Measurements from ENCODE around the gene IQGAP2.
"Not testable (repeated sequence)": the region's sequence is repeated elsewhere in the genome, so short reads cannot be mapped to it uniquely, and the experiment has no call there.

IQGAP2 gene

DNA sequence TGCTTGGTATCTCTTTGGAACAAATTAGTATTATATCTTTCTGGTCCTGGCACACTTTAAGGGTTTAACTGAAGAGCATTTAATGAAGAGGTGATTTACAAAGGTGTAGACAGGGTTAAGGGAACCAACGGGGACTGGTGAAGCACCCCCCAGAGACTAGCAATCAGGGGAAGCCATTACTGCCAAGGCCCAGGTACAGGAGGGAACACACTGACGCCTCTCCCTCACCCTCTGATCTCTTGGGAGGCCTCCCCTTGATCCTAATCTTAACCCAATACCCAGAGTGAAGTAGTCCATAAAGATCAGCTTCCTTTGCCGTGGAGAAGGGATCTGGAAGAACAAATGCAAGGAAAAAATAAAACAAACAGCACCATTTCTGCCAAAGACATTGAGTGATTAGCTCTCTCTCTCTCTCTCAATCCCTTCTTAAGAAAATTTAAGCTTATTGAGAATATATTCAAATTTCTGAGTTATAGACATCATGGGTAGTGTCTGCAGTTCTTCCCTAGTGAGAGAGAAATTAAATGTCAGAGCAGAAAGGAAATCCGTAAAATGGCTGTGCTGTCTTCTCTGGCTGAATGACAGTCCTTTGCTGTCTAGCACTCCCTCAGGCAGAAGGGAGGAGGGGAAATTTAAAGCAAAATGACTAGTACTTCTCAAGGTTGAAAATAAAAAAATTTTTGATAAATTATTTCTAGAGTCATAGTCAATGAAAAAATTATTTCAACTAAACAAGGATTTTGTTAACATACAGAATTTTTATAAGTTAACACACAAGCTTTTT is 332.9 kb downstream of the IQGAP2 start:
- no peak for DNase-seq
- intact Hi-C loops (cut with DNase I): no loop called here

DNA sequence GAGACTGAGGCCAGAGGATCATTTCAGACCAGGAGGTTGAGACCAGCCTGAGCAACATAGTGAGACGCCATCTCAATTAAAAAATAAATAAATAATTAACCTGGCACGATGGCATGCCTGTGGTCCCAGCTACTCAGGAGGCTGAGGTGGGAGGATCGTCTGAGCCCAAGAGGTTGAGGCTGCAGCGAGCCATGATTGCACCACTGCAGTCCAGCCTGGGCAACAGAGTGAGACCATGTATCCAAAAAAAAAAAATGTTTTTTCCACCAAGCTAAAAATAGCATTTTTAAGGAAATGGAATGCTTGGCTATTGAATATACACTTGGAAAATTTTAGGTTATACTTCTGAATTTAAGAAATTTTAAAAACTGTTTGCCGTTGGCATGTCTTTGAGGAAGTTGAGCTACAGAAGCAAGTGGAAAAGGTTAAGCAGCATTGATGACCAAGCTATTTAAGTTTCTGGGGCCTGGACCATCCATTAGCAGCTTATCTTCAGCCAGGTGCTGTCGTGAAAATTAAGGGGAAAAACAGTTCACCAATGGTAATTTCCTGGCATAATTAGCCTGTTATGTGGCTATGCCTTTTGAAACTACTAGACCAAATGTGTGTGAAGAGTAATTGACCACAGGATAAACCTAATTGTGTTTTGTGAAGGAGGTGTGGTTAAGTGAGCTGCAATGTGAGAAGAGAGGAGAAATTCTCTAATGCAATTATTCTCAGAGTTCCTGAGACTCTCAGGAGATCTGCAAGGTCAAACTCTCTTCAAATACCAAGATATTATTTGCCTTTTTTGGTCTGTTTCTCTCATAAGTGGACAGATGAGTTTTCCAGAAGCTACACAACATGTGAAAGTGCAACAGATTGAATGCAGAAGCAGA is 333.8 kb downstream of the IQGAP2 start:
- intact Hi-C loops (cut with DNase I): no loop called here
- no peak for DNase-seq

DNA sequence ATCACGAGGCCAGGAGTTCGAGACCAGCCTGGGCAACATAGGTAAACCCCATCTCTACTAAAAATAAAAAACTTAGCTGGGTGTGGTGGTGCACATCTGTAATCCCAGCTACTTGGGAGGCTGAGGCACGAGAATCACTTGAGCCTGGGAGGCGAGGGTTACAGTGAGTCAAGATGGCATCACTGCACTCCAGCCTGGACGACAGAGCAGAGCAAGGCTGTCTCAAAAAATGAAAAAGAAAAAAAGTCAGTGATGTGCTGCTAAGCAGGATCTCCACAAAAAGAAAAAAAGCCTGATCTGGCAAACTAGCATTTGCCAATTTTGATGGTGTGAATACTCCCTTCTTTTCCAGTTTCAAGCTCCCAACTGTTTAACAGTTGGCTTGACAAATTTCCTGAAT is 334.8 kb downstream of the IQGAP2 start:
- no peak for DNase-seq
- intact Hi-C loops (cut with DNase I): no loop called here

DNA sequence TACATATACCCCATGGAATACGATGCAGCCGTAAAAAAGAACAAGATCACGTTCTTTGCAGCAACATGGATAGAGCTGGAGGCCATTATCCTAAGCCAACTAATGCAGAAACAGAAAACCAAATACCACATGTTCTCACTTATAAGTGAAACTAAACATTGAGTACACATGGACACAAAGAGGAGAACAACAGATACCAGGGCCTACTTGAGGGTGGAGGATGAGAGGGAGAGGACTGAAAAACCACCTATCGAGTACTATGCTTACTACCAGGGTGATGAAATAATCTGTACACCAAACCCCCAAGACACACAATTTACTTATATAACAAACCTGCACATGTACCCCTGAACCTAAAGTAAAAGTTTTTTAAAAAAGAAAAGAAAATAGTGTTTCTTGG is 338.4 kb downstream of the IQGAP2 start:
- DNase-seq; intact Hi-C loops (cut with DNase I): not testable (repeated sequence)

DNA sequence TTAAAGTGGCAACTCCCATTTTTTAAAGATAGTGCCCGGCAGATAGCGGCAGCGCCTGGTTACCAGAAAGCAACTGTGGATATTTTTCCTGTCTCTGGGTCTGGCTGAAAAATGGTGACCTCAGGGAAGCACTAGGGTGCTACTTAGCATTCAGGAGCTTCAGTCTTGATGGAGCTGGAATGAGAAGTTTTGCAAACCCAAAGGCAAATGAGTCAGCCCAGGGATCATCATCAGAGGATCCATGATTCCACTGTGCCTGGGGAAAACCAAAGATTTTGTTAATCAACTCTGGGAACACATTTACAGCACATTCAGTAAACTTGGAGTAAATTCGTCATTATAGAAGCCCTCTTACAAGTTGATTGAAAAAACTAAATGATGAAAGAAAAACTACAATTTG is 339.5 kb downstream of the IQGAP2 start:
- intact Hi-C loops (cut with DNase I): no loop called here
- no peak for DNase-seq

DNA sequence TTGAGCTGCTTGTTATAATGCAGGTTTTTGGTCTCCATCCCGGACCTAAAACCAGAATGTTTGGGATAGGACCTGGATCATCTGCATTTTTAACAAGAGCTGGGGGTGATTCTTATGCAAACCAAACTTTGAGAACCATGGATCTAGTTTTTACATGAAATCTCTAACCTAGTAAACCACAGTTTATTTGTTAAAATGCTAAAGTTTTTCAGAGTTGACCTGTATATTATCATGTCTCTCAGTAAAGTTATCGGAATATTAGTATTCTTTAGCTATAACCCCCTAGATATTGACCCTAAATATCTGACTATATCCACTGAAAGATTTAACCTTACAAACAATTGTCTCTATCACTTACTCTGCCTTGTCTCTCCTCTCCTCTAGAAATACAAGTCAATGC is 341.5 kb downstream of the IQGAP2 start:
- no peak for DNase-seq
- intact Hi-C loops (cut with DNase I): no loop called here

DNA sequence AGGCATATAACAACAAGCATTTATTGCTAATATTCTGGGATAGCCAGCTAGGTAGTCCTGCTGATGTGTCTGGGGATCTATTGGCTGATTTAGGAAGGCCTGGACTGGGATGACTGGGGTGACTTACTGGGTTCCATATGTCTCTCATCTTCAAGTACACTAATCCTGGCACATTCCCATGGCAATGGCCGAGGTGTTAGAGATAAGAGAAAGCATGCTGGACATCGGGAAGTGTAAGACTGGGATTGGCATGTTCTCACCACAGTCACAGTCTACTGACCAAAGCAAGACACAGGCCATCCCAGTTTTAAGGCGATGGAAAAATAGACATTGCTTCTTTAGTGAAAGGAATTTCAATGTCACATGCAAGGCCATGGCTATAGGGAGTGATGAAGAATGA is 342.6 kb downstream of the IQGAP2 start:
- no peak for DNase-seq
- intact Hi-C loops (cut with DNase I): no loop called here

DNA sequence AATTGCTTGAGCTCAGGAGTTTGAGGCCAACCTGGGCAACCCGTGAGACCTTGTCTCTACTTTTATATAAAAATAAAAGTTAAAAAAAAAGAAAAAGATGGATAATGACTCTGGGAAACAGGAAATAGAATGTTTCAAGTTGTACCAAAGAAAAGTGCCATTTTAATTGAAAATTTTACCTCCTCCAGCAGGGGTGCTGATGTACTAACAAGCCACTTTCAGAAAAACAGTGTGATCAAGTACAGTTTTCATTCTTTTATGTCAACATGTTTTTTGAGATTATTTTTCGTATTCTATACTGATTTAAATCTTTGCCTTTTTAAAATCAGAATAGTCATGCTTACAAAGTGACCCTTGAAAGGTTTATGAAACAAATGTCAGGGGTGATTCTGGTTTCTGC is 343.6 kb downstream of the IQGAP2 start:
- intact Hi-C loops (cut with DNase I): no loop called here
- no peak for DNase-seq

DNA sequence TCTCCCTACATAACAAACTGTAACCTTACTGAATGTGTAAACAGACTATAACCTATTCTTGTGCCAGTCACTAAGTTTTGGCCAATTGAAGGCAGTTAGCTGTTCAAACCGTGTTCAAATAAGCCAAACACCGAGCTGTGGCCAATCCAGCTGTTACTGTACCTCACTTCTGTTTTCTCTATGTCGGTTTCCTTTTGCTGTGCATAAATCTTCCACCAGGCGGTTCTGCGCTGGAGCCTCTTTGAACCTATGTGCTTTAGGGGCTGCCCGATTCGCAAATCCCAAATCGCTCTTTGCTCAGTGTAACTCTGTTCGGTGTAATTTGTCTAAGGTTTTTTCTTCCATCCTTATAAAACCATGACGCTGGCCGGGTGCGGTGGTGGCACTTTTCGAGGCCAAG is 344.6 kb downstream of the IQGAP2 start:
- no peak for DNase-seq
- intact Hi-C loops (cut with DNase I): no loop called here

DNA sequence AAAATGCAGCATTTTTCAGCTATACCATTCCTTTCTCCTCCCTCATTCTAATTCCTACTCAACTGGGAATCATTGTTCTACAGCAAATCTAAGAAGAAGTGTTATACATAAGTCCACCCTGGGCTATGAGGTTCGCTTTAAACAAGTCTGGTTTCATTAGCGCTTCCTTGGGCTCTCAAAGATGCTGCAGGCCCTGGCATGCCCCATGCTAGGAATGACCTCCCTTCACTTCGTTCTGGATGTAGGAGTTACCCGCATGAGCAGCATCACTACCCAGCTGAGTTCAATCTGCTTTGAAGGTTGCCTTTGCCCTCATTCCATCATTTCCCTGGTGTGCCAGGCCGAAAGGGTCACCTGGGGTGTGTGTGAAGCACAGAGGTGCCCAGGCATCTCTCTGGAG is 348.2 kb downstream of the IQGAP2 start:
- no peak for DNase-seq
- intact Hi-C loops (cut with DNase I): no loop called here

DNA sequence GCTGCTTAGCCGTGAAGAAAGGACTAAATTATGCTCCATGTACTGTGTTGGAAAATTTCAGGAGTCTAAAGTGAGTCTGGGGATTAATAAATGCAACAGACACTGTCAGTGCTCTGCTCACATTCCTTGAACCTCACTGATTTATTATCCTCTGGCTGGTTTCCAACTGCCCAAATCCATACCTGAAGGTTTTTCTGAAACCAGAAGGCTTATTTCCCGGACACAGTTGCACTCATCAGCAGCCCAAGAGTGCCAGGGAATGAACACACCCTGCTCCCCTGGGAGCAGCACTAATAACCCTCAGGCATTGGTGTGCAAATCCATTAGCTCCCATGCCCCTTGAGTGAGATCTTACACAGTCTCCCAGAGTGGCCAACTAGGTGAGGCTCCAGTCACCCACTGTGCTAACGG is 351.6 kb downstream of the IQGAP2 start:
- intact Hi-C loops (cut with DNase I): no loop called here
- DNase-seq: no peak

DNA sequence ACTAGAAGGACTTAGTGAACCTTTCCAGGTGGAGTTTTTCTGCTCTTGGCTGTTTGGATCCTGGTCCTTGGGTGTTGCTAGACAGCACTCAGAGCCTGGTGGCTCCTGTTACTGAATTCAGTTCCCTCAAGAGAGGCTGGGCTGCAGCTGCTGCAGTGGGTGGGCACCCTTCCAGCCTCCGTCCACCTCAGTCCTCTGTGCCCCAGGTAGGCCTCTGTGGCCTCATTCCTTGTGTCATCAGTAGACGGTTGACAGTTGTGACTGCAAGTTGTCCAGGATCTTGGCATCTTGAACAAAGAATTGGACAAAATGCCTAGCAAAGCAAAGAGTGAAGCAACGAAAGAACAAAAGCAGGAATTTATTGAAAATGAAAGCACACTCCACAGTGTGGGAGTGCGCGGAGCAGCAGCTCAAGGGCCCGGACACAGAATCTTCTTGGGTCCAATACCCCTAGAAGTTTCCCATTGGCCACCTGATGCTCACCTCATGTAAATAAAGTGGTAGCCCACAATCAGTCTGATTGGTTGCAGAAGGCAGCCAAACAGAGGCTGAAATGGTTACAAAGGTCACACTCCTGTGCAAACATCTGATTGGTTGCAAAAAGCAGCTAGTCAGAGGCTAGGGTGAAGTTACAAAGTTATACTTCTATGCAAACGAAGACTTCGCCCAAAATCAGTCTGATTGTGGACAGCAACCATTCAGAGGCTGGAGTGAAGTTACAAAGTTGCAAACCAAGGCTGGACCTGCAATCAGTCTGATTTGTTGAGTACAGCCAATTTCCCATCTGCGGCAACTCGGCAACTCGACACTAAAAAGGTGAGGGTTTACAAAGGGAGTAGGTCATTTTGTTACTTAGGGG is 352.9 kb downstream of the IQGAP2 start:
- no peak for DNase-seq
- intact Hi-C loops (cut with DNase I): no loop called here

DNA sequence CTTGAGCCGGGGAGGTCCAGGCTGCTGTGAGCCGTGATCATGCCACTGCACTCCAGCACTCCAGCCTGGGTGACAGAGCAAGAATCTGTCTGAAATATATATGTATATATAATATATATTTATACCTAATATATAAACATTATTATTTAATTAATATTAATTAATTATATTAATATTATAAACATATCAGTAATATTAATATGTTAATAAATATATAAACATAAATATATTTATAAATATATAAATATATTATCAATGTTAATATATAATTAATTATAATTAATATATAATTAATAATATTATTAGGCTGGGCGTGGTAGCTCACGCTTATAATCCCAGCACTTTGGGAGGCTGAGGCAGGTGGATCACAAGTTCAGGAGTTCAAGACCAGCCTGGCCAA is 354.0 kb downstream of the IQGAP2 start:
- intact Hi-C loops (cut with DNase I): no loop called here
- no peak for DNase-seq

Measured in head of caudate nucleus (tissue), 42 donors.